Measurements from ENCODE around the gene MAGI3. TPM values are rescaled to one million over a fixed set of nuclear protein-coding genes. Genes with fewer than 3 reads are reported as not detected.

MAGI3 gene
- total RNA-seq, 4 donors from 2014 or later: 94.3 to 180 (median 134) TPM

GRCh38 chr1:113670650-113671049 is 280.3 kb downstream of the MAGI3 start:
- no peaks in the 10 kb centered on the region for H3K27me3 ChIP-seq
- H3K4me3 ChIP-seq: no peak overlapping the region
- intact Hi-C loops (cut with DNase I; ENCODE audit: low total_unique reads): no loop called here
- in situ Hi-C loops (cut with MboI; ENCODE audit: low pct_ligation_motif_present in 1 of 4, low pct_unique_long_range_greater_than_20kb in 1 of 4, low sequenced_read_pairs in 3 of 4): no loop called here
- TF ChIP-seq POLR2A (IDR thresholded peaks at IDR 0.05) (no peak), POLR2AphosphoS5 (IDR thresholded peaks at IDR 0.05) (no peak), CTCF (IDR thresholded peaks at IDR 0.05) (no peak), EP300 (IDR thresholded peaks at IDR 0.05; ENCODE audit: low read depth) (no peak)
- no peaks in the 10 kb centered on the region for H3K4me1 ChIP-seq
- DNase-seq: no peak
- H3K36me3 ChIP-seq: peaks cover 0 to 8% (median 0%) of the 10 kb centered on the region in 4 donors
- WGBS, 2 donors (ENCODE audit: low coverage in 1 of 2): 93 to 100% methylated on average over 1 of the region's 1 CpG
- H3K27ac ChIP-seq: no peak overlapping the region
- H3K9me3 ChIP-seq: no peaks in the 10 kb centered on the region

GRCh38 chr1:113672491-113672890 is 282.2 kb downstream of the MAGI3 start:
- intact Hi-C loops (cut with DNase I; ENCODE audit: low total_unique reads): no loop called here
- H3K36me3 ChIP-seq: peaks cover 0 to 8% (median 0%) of the 10 kb centered on the region in 4 donors
- no peak for TF ChIP-seq POLR2AphosphoS5 (IDR thresholded peaks at IDR 0.05)
- no peak for TF ChIP-seq POLR2A (IDR thresholded peaks at IDR 0.05)
- no peak for TF ChIP-seq EP300 (IDR thresholded peaks at IDR 0.05; ENCODE audit: low read depth)
- TF ChIP-seq CTCF (IDR thresholded peaks at IDR 0.05): no peak
- 88 to 92% methylated on average over 3 to 4 of the region's 4 CpGs for WGBS, 2 donors (ENCODE audit: low coverage in 1 of 2)
- DNase-seq: no peak
- no peaks in the 10 kb centered on the region for H3K27me3 ChIP-seq
- H3K27ac ChIP-seq: no peak overlapping the region
- H3K9me3 ChIP-seq: no peaks in the 10 kb centered on the region
- peaks cover 0 to 1% (median 0%) of the 10 kb centered on the region in 4 donors for H3K4me1 ChIP-seq
- in situ Hi-C loops (cut with MboI; ENCODE audit: low pct_ligation_motif_present in 1 of 4, low pct_unique_long_range_greater_than_20kb in 1 of 4, low sequenced_read_pairs in 3 of 4): no loop called here
- H3K4me3 ChIP-seq: no peak overlapping the region

GRCh38 chr1:113674591-113674990 is 284.3 kb downstream of the MAGI3 start:
- TF ChIP-seq CTCF (IDR thresholded peaks at IDR 0.05) (no peak), POLR2AphosphoS5 (IDR thresholded peaks at IDR 0.05) (no peak), EP300 (IDR thresholded peaks at IDR 0.05; ENCODE audit: low read depth) (no peak), POLR2A (IDR thresholded peaks at IDR 0.05) (no peak)
- no peak for DNase-seq
- peaks cover 0 to 8% (median 2%) of the 10 kb centered on the region in 4 donors for H3K36me3 ChIP-seq
- no peaks in the 10 kb centered on the region for H3K9me3 ChIP-seq
- WGBS, 2 donors (ENCODE audit: low coverage in 1 of 2): 83 to 88% methylated on average over 1 of the region's 1 CpG
- in situ Hi-C loops (cut with MboI; ENCODE audit: low pct_ligation_motif_present in 1 of 4, low pct_unique_long_range_greater_than_20kb in 1 of 4, low sequenced_read_pairs in 3 of 4): no loop called here
- no peak overlapping the region for H3K4me3 ChIP-seq
- no peak overlapping the region for H3K27ac ChIP-seq
- H3K4me1 ChIP-seq: peaks cover 0 to 9% (median 0%) of the 10 kb centered on the region in 4 donors
- no peaks in the 10 kb centered on the region for H3K27me3 ChIP-seq
- intact Hi-C loops (cut with DNase I; ENCODE audit: low total_unique reads): no loop called here

- Histone ChIP-seq H3K36me3 (peaks cover 0 to 8% (median 2%) of the 10 kb centered on the region in 4 donors), H3K9me3 (no peaks in the 10 kb centered on the region), H3K4me1 (peaks cover 0 to 9% (median 0%) of the 10 kb centered on the region in 4 donors), H3K4me3 (no peak overlapping the region), H3K27me3 (no peaks in the 10 kb centered on the region), H3K27ac (no peak overlapping the region)
- intact Hi-C loops (cut with DNase I; ENCODE audit: low total_unique reads): loop anchor here (5.0 kb wide), 1 partner anchor 533 kb away; no protein-coding TSS in a partner anchor
- WGBS, 2 donors (ENCODE audit: low coverage in 1 of 2): 77 to 94% methylated on average over 2 of the region's 2 CpGs
- DNase-seq: no peak
- in situ Hi-C loops (cut with MboI; ENCODE audit: low pct_ligation_motif_present in 1 of 4, low pct_unique_long_range_greater_than_20kb in 1 of 4, low sequenced_read_pairs in 3 of 4): loop anchor here in 1 of 4 donors (25.0 kb wide), 1 partner anchor 563 kb away; no protein-coding TSS in a partner anchor
- TF ChIP-seq POLR2AphosphoS5 (IDR thresholded peaks at IDR 0.05) (no peak), POLR2A (IDR thresholded peaks at IDR 0.05) (no peak), CTCF (IDR thresholded peaks at IDR 0.05) (no peak), EP300 (IDR thresholded peaks at IDR 0.05; ENCODE audit: low read depth) (no peak)
Observed at GRCh38 chr1:113675302-113675701, 285.0 kb downstream of the MAGI3 start.
